Measurements from ENCODE around the gene JUND.

The JUND gene

GRCh38 chr19:18266771-18267686, 14.4 kb downstream of the JUND start:
- no peak for DNase-seq

- no peak for DNase-seq
Observed at GRCh38 chr19:18265582-18265981, 15.8 kb downstream of the JUND start.

DNA sequence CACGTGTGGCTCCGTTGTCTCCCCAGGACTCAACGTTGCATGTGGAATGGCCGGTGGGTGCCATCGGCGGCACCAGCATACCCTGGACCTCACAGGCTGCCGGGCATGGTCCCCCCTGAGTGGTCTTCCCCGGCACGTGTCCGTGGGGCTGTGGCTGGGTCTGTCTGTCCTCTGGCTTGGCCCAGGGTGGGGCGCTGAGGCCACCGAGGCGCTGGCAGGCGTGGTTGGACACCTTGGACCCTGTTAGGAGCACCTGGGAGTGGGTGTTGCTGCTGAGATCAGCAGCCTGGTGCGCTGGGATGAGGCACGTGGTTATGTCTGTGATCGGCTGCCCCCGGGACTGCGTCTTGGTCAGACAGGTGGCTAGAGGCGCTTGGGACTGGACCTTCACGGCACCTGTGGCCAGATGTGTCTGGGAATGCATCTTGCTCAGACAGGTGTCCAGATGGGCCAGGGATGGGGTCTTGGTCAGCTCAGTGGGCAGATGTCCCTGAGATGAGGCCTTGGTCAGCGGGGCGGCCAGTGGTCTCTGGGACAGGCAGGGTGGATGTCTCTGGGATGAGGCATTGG, 16.4 kb downstream of the JUND start:
- DNase-seq = no peak

- no peak for DNase-seq
Observed at GRCh38 chr19:18264137-18264854, 17.1 kb downstream of the JUND start.

GRCh38 chr19:18263324-18264136, 17.9 kb downstream of the JUND start:
- no peak for DNase-seq

- DNase-seq = no peak
Observed at GRCh38 chr19:18262917-18263316, 18.5 kb downstream of the JUND start.

DNA sequence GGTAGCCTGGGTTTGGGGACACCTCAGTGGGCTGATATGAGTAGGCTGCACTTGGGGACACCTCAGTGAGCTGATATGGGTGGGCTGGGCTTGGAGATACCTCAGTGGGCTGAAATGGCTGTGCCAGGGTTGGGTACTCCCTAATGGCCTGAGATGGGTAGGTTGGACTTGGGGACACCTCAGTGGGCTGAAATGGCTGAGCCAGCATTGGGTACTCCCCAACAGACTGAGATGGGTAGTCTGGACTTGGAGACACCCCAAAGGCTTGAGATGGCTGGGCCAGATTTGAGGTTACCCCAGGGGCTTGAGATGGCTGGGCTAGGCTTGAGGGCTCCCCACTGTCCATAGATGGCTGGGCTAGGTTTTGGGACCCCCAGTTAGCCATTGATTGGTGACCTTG, 19.3 kb downstream of the JUND start:
- DNase-seq = no peak

DNA sequence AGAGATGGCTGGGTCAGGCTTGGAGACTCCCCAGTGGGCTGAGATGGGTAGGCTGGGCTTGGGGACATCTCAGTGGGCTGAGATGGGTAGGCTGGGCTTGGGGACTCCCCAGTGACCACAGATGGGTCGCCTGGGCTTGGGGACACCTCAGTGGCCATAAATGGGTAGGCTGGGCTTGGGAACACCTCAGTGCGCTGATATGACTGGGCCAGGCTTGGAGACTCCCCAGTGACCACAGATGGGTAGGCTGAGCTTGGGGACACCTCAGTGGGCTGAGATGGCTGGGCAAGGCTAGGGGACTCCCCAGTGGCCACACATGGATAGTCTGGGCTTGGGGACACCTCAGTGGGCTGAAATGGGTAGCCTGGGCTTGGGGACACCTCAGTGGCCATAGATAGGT, 19.9 kb downstream of the JUND start:
- no peak for DNase-seq

DNA sequence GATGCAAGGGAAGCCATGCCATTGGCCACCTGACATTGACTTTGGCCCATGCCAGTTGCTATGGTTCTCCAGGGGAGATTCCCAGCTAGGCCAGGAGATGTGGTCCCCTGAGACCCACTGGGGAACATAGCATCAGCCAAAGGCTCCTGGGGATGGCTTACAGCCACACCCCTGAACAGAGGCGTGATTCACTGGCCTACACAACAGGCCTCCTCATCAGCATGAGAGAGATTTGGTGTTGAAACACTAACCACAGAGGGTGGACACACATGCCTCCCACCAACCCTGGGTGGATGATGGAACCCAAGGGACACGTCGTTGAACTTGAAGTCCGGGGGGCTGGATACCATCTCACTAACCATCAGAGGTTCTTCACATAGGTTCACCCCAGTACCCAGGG, 21.5 kb downstream of the JUND start:
- no peak for DNase-seq

DNA sequence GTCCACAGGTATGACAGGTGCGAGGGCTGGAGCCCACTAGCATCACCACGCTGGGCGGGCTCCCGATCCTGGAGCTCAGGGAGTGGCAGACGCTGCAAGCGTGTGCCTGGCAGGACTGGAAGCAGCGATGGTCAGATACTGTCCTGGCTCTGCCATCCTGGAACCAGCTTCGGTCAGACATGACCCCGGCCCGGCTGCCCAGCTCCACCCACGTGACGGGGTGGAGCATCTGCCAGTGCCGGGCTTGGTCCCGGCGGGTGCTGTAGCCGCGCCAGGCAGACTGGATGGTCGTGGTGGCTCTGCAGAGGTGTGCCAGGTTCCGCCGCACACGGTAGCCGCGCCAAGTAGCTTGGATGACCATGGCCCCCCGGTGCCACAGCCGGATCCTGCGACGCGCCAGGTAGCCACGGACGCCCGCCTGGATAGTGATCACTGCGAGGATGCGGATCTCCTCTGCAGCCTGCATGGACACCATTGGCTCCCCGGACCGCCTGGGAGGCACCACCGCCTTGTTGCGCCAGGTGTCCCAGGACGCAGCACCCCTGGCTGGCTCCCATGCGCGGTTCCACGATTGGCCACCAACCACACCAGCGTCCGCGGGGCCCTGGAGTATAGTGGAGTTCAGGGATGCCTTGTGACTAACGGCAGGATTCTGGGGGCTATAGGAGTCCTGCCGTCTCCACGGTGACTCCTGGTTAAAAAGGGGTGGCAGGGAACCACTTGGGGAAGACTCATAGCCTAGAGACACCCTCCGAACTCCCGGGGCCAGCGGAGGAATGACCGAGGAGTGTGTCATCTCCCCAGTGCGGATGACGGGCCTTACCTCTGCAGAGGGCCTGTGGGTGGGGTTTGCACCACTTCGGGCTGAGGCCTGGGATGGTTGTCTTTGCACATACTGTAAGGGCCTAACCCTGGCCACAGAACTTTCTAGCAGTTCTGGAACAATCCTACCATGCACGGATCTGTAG, 23.6 kb downstream of the JUND start:
- no peak for DNase-seq

- DNase-seq = no peak
Observed at GRCh38 chr19:18254546-18255503, 26.6 kb downstream of the JUND start.

GRCh38 chr19:18253716-18254115, 27.7 kb downstream of the JUND start:
- DNase-seq = no peak

GRCh38 chr19:18253130-18253529, 28.3 kb downstream of the JUND start:
- no peak for DNase-seq

DNA sequence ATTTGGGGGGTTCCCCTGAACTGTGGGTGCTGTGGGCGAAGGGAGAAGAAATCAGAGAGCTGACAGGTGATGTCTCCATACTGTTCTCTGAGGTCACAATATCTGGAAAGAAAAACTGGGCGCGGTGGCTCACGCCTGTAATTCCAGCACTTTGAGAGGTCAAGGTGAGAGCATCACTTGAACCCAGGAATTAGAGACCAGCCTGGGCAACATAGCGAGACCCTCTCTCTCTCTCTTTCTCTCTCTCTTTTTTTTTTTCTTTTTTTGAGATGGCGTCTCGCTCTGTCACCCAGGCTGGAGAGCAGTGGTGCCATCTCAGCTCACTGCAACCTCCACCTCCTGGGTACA, 29.1 kb downstream of the JUND start:
- DNase-seq = no peak

DNA sequence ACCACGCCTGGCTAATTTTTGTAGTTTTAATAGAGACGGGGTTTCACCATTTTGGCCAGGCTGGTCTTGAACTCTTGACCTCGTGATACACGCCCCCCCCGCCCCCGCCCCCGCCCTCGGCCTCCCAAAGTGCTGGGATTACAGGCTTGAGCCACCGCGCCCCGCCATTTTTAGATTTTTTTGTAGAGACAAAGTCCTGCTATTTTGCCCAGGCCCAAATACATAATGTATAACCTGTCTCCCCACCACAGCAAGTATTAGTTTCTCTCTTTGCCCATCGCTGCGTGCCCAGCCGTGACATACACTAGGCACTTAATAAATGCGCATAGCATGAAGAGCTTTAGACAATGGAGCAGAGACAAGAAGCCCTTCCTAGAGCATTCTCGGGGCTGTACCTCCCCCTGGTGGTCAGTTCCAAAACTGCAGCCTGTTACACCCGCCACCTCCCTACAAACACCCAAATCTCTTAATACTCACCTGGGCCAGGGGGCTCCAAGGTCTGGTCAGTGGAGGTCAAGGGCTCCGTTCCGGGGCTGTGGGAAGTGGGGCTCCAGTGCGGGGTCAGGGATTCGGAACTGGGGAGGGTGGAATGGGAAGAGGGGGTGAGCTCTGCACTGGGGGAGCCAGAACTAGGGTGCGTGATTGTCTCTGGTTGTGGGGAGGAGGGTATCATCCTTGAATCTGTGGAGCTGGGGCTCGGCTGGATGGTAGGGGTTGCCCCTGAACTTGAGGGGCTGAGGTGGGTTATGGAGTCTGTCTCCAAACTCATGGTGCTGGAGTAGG, 29.6 kb downstream of the JUND start:
- peak; percentile 67 for DNase-seq

DNA sequence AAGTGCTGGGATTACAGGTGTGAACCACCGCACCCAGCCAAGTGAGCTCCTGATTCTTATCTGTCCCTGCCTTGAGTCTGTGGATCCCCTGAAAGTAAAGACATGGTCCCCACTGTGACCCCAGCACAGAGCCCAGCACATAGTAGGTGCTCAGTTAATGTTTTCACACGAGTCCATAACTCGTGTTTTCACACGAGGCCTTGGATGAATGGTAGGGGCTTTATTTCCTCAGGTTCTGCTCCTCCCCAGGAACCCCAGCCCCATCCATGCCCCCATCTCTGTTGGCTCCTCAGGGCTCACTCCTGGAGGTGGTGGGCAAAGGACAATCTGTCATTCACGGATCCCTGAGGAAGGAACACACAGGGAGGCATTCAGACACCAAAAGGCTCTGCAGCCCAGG, 31.6 kb downstream of the JUND start:
- no peak for DNase-seq

DNA sequence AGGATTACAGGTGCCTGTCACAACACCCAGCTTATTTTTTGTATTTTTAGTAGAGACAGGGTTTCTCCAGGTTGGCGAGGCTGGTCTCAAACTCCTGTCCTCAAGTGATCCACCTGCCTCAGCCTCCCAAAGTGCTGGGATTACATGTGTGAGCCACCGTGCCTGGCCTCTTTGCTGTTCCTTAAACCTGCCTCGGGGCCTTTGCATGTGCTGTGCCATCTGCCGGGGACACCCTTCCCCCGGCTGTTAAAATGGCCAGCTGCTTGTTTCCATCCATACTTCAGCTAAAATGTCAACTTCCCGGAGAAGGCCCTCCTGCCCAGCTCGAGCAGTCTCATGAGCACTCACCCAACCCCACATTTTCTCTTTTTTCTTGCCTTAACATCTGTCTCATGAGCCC, 36.1 kb downstream of the JUND start:
- DNase-seq = no peak

GRCh38 chr19:18239303-18239702, 42.1 kb downstream of the JUND start:
- DNase-seq = no peak

GRCh38 chr19:18234194-18234593, 47.2 kb downstream of the JUND start:
- DNase-seq = no peak

Data from EL (cell line).